ENCODE measurements around the gene GAS6. TPM values are rescaled to one million over a fixed set of nuclear protein-coding genes. Genes with fewer than 3 reads are reported as not detected.

Gene GAS6
- total and polyA plus RNA-seq, 2 donors (not counting 1 experiment from before 2014, with no cell fraction given), result 0.25 to 0.78 TPM

- H3K9me3 Mint-ChIP-seq (ENCODE audit: insufficient read depth), result peaks cover 5% of the 10 kb centered on the region
- H3K27me3 Mint-ChIP-seq, result peaks cover 28% of the 10 kb centered on the region
- no peak for TF ChIP-seq EZH2 (IDR thresholded peaks at IDR 0.05; ENCODE audit: borderline replicate concordance, insufficient read depth, low read depth, low read length, poor library complexity, severe bottlenecking)
- TF ChIP-seq CTCF (IDR thresholded peaks at IDR 0.05), result no peak
Measured at GRCh38 chr13:113776231-113777125, 87.4 kb downstream of the GAS6 start.

More at GRCh38 chr13:113776231-113777125, 87.4 kb downstream of the GAS6 start:
- POLR2A ChIA-PET, result interaction anchor here (1.4 kb wide), 1 partner anchor 17 kb away, joined by 3 read pairs; the partner anchor contains the start of gene TMEM255B
- DNase-seq (no peak), ATAC-seq (ENCODE audit: low read depth) (no peak)
- 86% methylated on average over 35 of the region's 35 CpGs for WGBS (ENCODE audit: insufficient coverage)
- no peak overlapping the region for H3K27ac ChIP-seq (ENCODE audit: low read length in 2 of 2)
- H3K4me2 ChIP-seq (replicated peaks; ENCODE audit: low read depth, low read length, poor library complexity, severe bottlenecking), result no peak overlapping the region
- H3K36me3 ChIP-seq (replicated peaks in 1 of 2; ENCODE audit: control extremely low read depth in 1 of 2, control insufficient read depth in 1 of 2, extremely low read depth in 1 of 2, insufficient read depth in 2 of 2, low read length in 1 of 2), result no peaks in the 10 kb centered on the region
- H3K79me2 ChIP-seq (ENCODE audit: control insufficient read depth, insufficient read depth, low read length), result no peaks in the 10 kb centered on the region
- no peak overlapping the region for H3K9ac ChIP-seq (ENCODE audit: low read length)
- intact Hi-C loops (cut with micrococcal nuclease), result no loop called here
- Mint-ChIP-seq H3K4me1 (no peaks in the 10 kb centered on the region), H3K4me3 (no peak overlapping the region), H3K27ac (no peak overlapping the region)
- H3K9me3 ChIP-seq (ENCODE audit: control extremely low read depth in 1 of 3, control insufficient read depth in 2 of 3, insufficient read depth in 1 of 3, low read length in 2 of 3), result peaks cover 0 to 19% (median 0%) of the 10 kb centered on the region in 3 donors
- no peak overlapping the region for H3K4me3 ChIP-seq (ENCODE audit: control extremely low read depth in 1 of 5, extremely low read depth in 1 of 5, insufficient read depth in 1 of 5, low read depth in 2 of 5, low read length in 4 of 5)
- CTCF ChIA-PET, result no interaction called here
- H3K27me3 ChIP-seq (replicated peaks in 1 of 4; ENCODE audit: control extremely low read depth in 1 of 4, control insufficient read depth in 3 of 4, insufficient read depth in 4 of 4, low read length in 3 of 4), result peaks cover 0 to 15% (median 4%) of the 10 kb centered on the region in 4 experiments
- H4K20me1 ChIP-seq (ENCODE audit: control insufficient read depth, insufficient read depth, low read length, poor library complexity, severe bottlenecking), result no peaks in the 10 kb centered on the region
- no peaks in the 10 kb centered on the region for H3K4me1 ChIP-seq (ENCODE audit: control insufficient read depth in 2 of 2, insufficient read depth in 2 of 2, low read length in 2 of 2)
- H2AFZ ChIP-seq (ENCODE audit: insufficient read depth, low read depth, low read length, poor library complexity, severe bottlenecking), result no peak overlapping the region
